HepG2 (cell line): Measurements from ENCODE around the gene PRRT1. TPM values are rescaled to one million over a fixed set of nuclear protein-coding genes. Genes with fewer than 3 reads are reported as not detected.

Experiments used
- MEIS2 ChIP-seq: sonication (generic); formaldehyde crosslinking; IDR thresholded peaks from 2 replicates; pipeline ENCODE4 v1.9.0; 2021; ENCODE audit warnings: mild to moderate bottlenecking, missing genetic modification reagents
- RFX5 ChIP-seq: IDR thresholded peaks from 2 replicates; pipeline ENCODE4 v1.6.1; 2011; ENCODE audit warnings: low read depth, low read length, improper control_type of control experiment
- ZBED4 ChIP-seq: sonication (generic); formaldehyde crosslinking; IDR thresholded peaks from 2 replicates; pipeline ENCODE4 v1.4.0; 2020; ENCODE audit warnings: missing genetic modification reagents, borderline replicate concordance
- ZNF253 ChIP-seq: sonication (generic); formaldehyde crosslinking; IDR thresholded peaks from 2 replicates; pipeline ENCODE4 v1.8.0; 2022; ENCODE audit warnings: mild to moderate bottlenecking, missing genetic modification reagents, borderline replicate concordance
- ZNF256 ChIP-seq: sonication (generic); formaldehyde crosslinking; conservative IDR thresholded peaks from 2 replicates; pipeline ENCODE4 v1.4.0; 2020; ENCODE audit warnings: missing genetic modification reagents
- ZNF274 ChIP-seq: sonication (generic); formaldehyde crosslinking; IDR thresholded peaks from 2 replicates; pipeline ENCODE4 v1.5.1; 2020; ENCODE audit warnings: mild to moderate bottlenecking, missing genetic modification reagents
- ZNF777 ChIP-seq: sonication (generic); formaldehyde crosslinking; IDR thresholded peaks from 2 replicates; pipeline ENCODE4 v1.4.0; 2020; ENCODE audit warnings: missing genetic modification reagents
- polyA plus RNA-seq, 8 experiments: library from polyadenylated mRNA; depleted of rRNA in 3 of 8; stranded (reverse) in 7 of 8; unstranded in 1 of 8; fragments of >200 nt; fragmentation: Illumina TruSeq in 4 of 8; extraction: Trizol in 4 of 8; gene quantifications; 2 replicates each; pipeline versions ENCODE4 v1.2.1 to v1.2.3, GENCODE V29; 2011 to 2016; ENCODE audit warnings: low read depth in 4 of 8, missing spikeins in 1 of 8, mixed read lengths in 1 of 8; ENCODE audit not compliant: insufficient read depth in 1 of 8
- total RNA-seq, 5 experiments: library from RNA; depleted of rRNA; stranded (reverse); fragments of >200 nt; fragmentation: Illumina TruSeq; extraction: Trizol; gene quantifications; 2 replicates each; pipeline ENCODE4 v1.2.3, GENCODE V29; 2016; ENCODE audit warnings: low read depth in 1 of 5
- TF ChIP-seq, protein P1 (sequence below): sonication (generic); formaldehyde crosslinking; IDR thresholded peaks from 2 replicates; pipeline ENCODE4 v1.9.0; 2021; ENCODE audit warnings: mild to moderate bottlenecking, missing genetic modification reagents
- TF ChIP-seq, protein P2 (sequence below): sonication (generic); IDR thresholded peaks from 2 replicates; pipeline ENCODE4 v1.6.1; 2016; ENCODE audit warnings: low read depth, borderline replicate concordance
- TF ChIP-seq, protein P3 (sequence below), 2 experiments: sonication (generic) in 1 of 2; formaldehyde crosslinking in 1 of 2; IDR thresholded peaks; 2 replicates each; pipeline versions ENCODE4 v1.6.1 to v1.9.0; 2014 to 2022; ENCODE audit warnings: antibody characterized with exemption in 1 of 2, borderline replicate concordance in 1 of 2, inconsistent platforms in 1 of 2, low read depth in 1 of 2, missing genetic modification reagents in 1 of 2

PRRT1 gene
- total and polyA plus RNA-seq, 2 of the 13 experiments (the other 11 are each of a cell fraction or from before 2014, with no cell fraction given) = 0.64 to 1.4 TPM

- TF ChIP-seq, protein P1, sequence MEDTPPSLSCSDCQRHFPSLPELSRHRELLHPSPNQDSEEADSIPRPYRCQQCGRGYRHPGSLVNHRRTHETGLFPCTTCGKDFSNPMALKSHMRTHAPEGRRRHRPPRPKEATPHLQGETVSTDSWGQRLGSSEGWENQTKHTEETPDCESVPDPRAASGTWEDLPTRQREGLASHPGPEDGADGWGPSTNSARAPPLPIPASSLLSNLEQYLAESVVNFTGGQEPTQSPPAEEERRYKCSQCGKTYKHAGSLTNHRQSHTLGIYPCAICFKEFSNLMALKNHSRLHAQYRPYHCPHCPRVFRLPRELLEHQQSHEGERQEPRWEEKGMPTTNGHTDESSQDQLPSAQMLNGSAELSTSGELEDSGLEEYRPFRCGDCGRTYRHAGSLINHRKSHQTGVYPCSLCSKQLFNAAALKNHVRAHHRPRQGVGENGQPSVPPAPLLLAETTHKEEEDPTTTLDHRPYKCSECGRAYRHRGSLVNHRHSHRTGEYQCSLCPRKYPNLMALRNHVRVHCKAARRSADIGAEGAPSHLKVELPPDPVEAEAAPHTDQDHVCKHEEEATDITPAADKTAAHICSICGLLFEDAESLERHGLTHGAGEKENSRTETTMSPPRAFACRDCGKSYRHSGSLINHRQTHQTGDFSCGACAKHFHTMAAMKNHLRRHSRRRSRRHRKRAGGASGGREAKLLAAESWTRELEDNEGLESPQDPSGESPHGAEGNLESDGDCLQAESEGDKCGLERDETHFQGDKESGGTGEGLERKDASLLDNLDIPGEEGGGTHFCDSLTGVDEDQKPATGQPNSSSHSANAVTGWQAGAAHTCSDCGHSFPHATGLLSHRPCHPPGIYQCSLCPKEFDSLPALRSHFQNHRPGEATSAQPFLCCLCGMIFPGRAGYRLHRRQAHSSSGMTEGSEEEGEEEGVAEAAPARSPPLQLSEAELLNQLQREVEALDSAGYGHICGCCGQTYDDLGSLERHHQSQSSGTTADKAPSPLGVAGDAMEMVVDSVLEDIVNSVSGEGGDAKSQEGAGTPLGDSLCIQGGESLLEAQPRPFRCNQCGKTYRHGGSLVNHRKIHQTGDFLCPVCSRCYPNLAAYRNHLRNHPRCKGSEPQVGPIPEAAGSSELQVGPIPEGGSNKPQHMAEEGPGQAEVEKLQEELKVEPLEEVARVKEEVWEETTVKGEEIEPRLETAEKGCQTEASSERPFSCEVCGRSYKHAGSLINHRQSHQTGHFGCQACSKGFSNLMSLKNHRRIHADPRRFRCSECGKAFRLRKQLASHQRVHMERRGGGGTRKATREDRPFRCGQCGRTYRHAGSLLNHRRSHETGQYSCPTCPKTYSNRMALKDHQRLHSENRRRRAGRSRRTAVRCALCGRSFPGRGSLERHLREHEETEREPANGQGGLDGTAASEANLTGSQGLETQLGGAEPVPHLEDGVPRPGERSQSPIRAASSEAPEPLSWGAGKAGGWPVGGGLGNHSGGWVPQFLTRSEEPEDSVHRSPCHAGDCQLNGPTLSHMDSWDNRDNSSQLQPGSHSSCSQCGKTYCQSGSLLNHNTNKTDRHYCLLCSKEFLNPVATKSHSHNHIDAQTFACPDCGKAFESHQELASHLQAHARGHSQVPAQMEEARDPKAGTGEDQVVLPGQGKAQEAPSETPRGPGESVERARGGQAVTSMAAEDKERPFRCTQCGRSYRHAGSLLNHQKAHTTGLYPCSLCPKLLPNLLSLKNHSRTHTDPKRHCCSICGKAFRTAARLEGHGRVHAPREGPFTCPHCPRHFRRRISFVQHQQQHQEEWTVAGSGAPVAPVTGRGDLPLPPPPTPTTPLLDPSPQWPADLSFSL (CRISPR knock-in tag) = 0 out of 2 replicates have a peak, but pooled peaks have one; percentile 6
- no peak for TF ChIP-seq ZBED4
- TF ChIP-seq, protein P2, sequence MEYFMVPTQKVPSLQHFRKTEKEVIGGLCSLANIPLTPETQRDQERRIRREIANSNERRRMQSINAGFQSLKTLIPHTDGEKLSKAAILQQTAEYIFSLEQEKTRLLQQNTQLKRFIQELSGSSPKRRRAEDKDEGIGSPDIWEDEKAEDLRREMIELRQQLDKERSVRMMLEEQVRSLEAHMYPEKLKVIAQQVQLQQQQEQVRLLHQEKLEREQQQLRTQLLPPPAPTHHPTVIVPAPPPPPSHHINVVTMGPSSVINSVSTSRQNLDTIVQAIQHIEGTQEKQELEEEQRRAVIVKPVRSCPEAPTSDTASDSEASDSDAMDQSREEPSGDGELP = peak; percentile 66; the same call in 1 of the 2 replicates
- TF ChIP-seq ZNF253 (CRISPR knock-in tag) = no peak
- TF ChIP-seq, protein P3, sequence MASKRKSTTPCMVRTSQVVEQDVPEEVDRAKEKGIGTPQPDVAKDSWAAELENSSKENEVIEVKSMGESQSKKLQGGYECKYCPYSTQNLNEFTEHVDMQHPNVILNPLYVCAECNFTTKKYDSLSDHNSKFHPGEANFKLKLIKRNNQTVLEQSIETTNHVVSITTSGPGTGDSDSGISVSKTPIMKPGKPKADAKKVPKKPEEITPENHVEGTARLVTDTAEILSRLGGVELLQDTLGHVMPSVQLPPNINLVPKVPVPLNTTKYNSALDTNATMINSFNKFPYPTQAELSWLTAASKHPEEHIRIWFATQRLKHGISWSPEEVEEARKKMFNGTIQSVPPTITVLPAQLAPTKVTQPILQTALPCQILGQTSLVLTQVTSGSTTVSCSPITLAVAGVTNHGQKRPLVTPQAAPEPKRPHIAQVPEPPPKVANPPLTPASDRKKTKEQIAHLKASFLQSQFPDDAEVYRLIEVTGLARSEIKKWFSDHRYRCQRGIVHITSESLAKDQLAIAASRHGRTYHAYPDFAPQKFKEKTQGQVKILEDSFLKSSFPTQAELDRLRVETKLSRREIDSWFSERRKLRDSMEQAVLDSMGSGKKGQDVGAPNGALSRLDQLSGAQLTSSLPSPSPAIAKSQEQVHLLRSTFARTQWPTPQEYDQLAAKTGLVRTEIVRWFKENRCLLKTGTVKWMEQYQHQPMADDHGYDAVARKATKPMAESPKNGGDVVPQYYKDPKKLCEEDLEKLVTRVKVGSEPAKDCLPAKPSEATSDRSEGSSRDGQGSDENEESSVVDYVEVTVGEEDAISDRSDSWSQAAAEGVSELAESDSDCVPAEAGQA (IDR thresholded peaks at IDR 0.05; ENCODE audit: low read depth) = no peak
- TF ChIP-seq, protein P3 (CRISPR knock-in tag; IDR thresholded peaks at IDR 0.05; ENCODE audit: borderline replicate concordance) = no peak
- peak; percentile 61; the same call in 1 of the 2 replicates for TF ChIP-seq ZNF274 (CRISPR knock-in tag)
- peak; percentile 92 for TF ChIP-seq ZNF777 (CRISPR knock-in tag)
- TF ChIP-seq ZNF256 (CRISPR knock-in tag) = no peak
- TF ChIP-seq RFX5 = peak; percentile 10; the same call in 1 of the 2 replicates
- no peak; the same call in 1 of the 2 replicates for TF ChIP-seq MEIS2
Measured at GRCh38 chr6:32154514-32155161, 2.9 kb upstream of the PRRT1 start (continued).
